Stimulated activated CD8-positive, alpha-beta memory T cell treated with anti-CD3 and anti-CD28 coated beads, Interleukin-2, amount 100 ng/mL, for 1 hour (primary cell): ENCODE data around the gene ZNF385C.
"Not testable (repeated sequence)": the region's sequence is repeated elsewhere in the genome, so short reads cannot be mapped to it uniquely, and the experiment has no call there.

Experiments used
- DNase-seq, 2 donors: peaks; one replicate each; pipeline ENCODE4 v3.0.0-alpha.2; 2020; ENCODE audit warnings: low read depth in 2 of 2

The ZNF385C gene

GRCh38 chr17:42050393-42051012 lies 47.8 kb downstream of the ZNF385C start, which contains the start of gene C17orf113:
Gene C17orf113 (minus strand): TSS chr17:42050601. CDS start chr17:42043376, 7,225 bp downstream.
- DNase-seq: peak in 1 of 2 donors; percentile 15

- DNase-seq: no peak
Observed at GRCh38 chr17:42049834-42050392, 48.4 kb downstream of the ZNF385C start.

- no peak for DNase-seq
Observed at GRCh38 chr17:42047343-42047742, 50.9 kb downstream of the ZNF385C start.

GRCh38 chr17:42045719-42046118 lies 52.6 kb downstream of the ZNF385C start:
- no peak for DNase-seq

GRCh38 chr17:42042598-42043319 lies 55.5 kb downstream of the ZNF385C start:
- DNase-seq: no peak

- no peak for DNase-seq
Observed at GRCh38 chr17:42041619-42042018, 56.7 kb downstream of the ZNF385C start.

- DNase-seq: no peak
Observed at GRCh38 chr17:42040818-42041217, 57.5 kb downstream of the ZNF385C start.

GRCh38 chr17:42039794-42040763 lies 58.2 kb downstream of the ZNF385C start:
- no peak for DNase-seq

GRCh38 chr17:42038221-42038973 lies 59.9 kb downstream of the ZNF385C start:
- DNase-seq: no peak

GRCh38 chr17:42034059-42034458 lies 64.2 kb downstream of the ZNF385C start:
- DNase-seq: no peak

- no peak for DNase-seq
Observed at GRCh38 chr17:42031584-42031983, 66.7 kb downstream of the ZNF385C start.

GRCh38 chr17:42028791-42029127 lies 69.5 kb downstream of the ZNF385C start:
- DNase-seq: no peak

- DNase-seq: no peak
Observed at GRCh38 chr17:42027961-42028790, 70.1 kb downstream of the ZNF385C start.

GRCh38 chr17:42027590-42027889 lies 70.7 kb downstream of the ZNF385C start:
- no peak for DNase-seq

GRCh38 chr17:42026857-42027589 lies 71.2 kb downstream of the ZNF385C start:
- no peak for DNase-seq

GRCh38 chr17:42025936-42026335 lies 72.3 kb downstream of the ZNF385C start:
- no peak for DNase-seq

GRCh38 chr17:42025191-42025579 lies 73.1 kb downstream of the ZNF385C start:
- no peak for DNase-seq

- no peak for DNase-seq
Observed at GRCh38 chr17:42023524-42024349, 74.5 kb downstream of the ZNF385C start.

- DNase-seq: not testable (repeated sequence)
Observed at GRCh38 chr17:42020845-42021244, 77.4 kb downstream of the ZNF385C start.
